ENCODE results near the gene TTLL5.

TTLL5 gene

DNA sequence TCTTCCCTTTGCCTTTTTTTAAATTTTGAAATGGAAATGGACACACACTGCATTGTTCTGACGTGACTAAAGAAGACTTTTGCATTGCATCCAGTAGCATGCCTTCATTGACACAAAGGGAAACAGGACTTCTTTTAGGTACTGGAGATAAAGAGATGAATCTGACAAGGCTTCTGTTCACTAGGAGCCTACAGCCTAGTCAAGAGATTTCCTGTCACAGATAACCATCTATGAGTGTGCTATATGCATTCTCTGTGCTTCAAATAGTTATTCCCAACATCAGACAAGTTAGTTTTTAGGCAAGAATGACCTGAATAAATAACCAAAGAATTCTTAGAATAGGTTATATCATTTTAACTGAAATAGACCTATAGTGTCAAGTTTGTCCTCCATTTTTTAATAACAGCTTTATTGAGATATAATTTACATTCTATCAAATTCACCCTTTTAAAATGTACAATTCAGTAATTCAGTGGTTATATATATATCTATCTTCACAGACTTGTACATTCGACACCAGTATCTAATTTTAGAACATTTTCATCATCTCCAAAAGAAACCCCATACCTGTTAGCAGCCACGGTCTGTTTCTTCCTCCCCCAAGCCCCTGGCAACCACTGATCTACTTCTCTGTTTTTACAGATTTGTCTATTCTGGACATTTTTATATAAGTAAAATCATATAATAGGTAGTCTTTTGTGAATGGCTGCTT, 122.7 kb downstream of the TTLL5 start:
- TF ChIP-seq TCF12 (IDR thresholded peaks at IDR 0.05; ENCODE audit: low read depth) = no peak
- no peak for TF ChIP-seq FOXM1 (IDR thresholded peaks at IDR 0.05; ENCODE audit: borderline replicate concordance, low read depth)
- no peak for TF ChIP-seq NFIC (IDR thresholded peaks at IDR 0.05)
- no peak for TF ChIP-seq EGR1 (IDR thresholded peaks at IDR 0.05)
- TF ChIP-seq ZBTB7A (IDR thresholded peaks at IDR 0.05; ENCODE audit: low read depth) = no peak
- TF ChIP-seq CREB1 (IDR thresholded peaks at IDR 0.05; ENCODE audit: low read depth) = no peak
- no peak for TF ChIP-seq TEAD4 (IDR thresholded peaks at IDR 0.05)
- TF ChIP-seq EP300 (IDR thresholded peaks at IDR 0.05; ENCODE audit: borderline replicate concordance) = no peak
- no peak for TF ChIP-seq TAF1 (IDR thresholded peaks at IDR 0.05; ENCODE audit: low read depth)
- TF ChIP-seq, protein P1, sequence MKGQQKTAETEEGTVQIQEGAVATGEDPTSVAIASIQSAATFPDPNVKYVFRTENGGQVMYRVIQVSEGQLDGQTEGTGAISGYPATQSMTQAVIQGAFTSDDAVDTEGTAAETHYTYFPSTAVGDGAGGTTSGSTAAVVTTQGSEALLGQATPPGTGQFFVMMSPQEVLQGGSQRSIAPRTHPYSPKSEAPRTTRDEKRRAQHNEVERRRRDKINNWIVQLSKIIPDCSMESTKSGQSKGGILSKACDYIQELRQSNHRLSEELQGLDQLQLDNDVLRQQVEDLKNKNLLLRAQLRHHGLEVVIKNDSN (IDR thresholded peaks at IDR 0.05) = no peak
- no peak for TF ChIP-seq YY1 (IDR thresholded peaks at IDR 0.05; ENCODE audit: low read depth)
- no peak for TF ChIP-seq RAD21 (IDR thresholded peaks at IDR 0.05; ENCODE audit: low read depth)
- TF ChIP-seq REST (IDR thresholded peaks at IDR 0.05; ENCODE audit: low read depth) = no peak
- TF ChIP-seq, protein P2, sequence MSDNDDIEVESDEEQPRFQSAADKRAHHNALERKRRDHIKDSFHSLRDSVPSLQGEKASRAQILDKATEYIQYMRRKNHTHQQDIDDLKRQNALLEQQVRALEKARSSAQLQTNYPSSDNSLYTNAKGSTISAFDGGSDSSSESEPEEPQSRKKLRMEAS (IDR thresholded peaks at IDR 0.05) = no peak
- TF ChIP-seq CEBPB (IDR thresholded peaks at IDR 0.05) = no peak

- TF ChIP-seq YY1 (IDR thresholded peaks at IDR 0.05; ENCODE audit: low read depth) = no peak
- TF ChIP-seq RAD21 (IDR thresholded peaks at IDR 0.05; ENCODE audit: low read depth) = no peak
- no peak for TF ChIP-seq FOXM1 (IDR thresholded peaks at IDR 0.05; ENCODE audit: borderline replicate concordance, low read depth)
- TF ChIP-seq CREB1 (IDR thresholded peaks at IDR 0.05; ENCODE audit: low read depth) = no peak
- TF ChIP-seq ZBTB7A (IDR thresholded peaks at IDR 0.05; ENCODE audit: low read depth) = no peak
These were observed 123.3 kb downstream of the TTLL5 start for GRCh38 chr14:75784314-75784686.

DNA sequence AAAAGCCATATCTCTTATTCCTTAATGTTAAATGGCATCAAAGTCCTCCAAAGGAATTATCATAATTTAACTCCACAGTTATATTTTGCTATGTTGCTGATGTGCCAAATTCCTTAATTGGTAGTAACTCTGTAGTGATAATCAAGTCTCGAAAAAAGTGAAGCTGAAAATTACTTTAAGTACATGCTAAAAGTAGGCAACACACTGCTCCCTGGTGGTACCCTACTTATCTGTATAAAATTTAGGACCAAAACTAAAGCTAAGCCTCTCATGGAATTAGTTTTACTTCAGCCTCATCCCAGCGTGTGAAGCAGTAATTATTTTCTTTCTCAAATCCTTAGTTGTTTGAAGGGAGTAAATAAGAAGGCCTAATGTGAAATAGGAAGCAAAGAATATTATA, 132.8 kb downstream of the TTLL5 start:
- TF ChIP-seq NFIC (IDR thresholded peaks at IDR 0.05) (no peak), EP300 (IDR thresholded peaks at IDR 0.05; ENCODE audit: borderline replicate concordance) (no peak), RAD21 (IDR thresholded peaks at IDR 0.05; ENCODE audit: low read depth) (no peak), YY1 (IDR thresholded peaks at IDR 0.05; ENCODE audit: low read depth) (no peak), EGR1 (IDR thresholded peaks at IDR 0.05) (no peak), REST (IDR thresholded peaks at IDR 0.05; ENCODE audit: low read depth) (no peak), CREB1 (IDR thresholded peaks at IDR 0.05; ENCODE audit: low read depth) (no peak), TCF12 (IDR thresholded peaks at IDR 0.05; ENCODE audit: low read depth) (no peak), FOXM1 (IDR thresholded peaks at IDR 0.05; ENCODE audit: borderline replicate concordance, low read depth) (no peak), TAF1 (IDR thresholded peaks at IDR 0.05; ENCODE audit: low read depth) (no peak), CEBPB (IDR thresholded peaks at IDR 0.05) (no peak), TEAD4 (IDR thresholded peaks at IDR 0.05) (no peak), ZBTB7A (IDR thresholded peaks at IDR 0.05; ENCODE audit: low read depth) (no peak)
- TF ChIP-seq, protein P2 (IDR thresholded peaks at IDR 0.05) = no peak
- TF ChIP-seq, protein P1 (IDR thresholded peaks at IDR 0.05) = no peak

DNA sequence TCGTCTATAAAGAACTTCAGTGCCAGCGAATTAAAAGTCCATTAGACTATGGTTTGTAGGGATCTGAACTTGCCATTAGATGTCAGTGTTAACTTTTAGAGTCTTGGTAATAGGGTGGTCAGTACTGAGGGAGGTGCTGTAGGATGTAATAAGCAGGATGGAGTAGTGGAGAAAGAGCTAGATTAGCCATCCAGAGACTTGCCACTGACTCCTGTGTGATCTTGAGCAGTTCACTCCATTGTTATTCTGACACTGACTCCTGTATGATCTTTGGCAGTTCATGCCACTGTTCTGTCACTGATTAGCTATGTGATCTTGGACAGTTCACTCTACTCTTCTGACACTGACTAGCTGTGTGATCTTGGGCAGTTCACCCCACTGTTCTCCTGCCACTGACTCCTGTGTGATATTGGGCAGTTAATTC, 133.6 kb downstream of the TTLL5 start:
- no peak for TF ChIP-seq YY1 (IDR thresholded peaks at IDR 0.05; ENCODE audit: low read depth)
- TF ChIP-seq, protein P2 (IDR thresholded peaks at IDR 0.05) = no peak
- 0 out of 2 replicates have a peak, but pooled peaks have one; percentile 24 for TF ChIP-seq RAD21 (IDR thresholded peaks at IDR 0.05; ENCODE audit: low read depth)
- TF ChIP-seq, protein P1 (IDR thresholded peaks at IDR 0.05) = no peak
- TF ChIP-seq TCF12 (IDR thresholded peaks at IDR 0.05; ENCODE audit: low read depth) = no peak

GRCh38 chr14:75800792-75801191, 139.7 kb downstream of the TTLL5 start:
- TF ChIP-seq CREB1 (IDR thresholded peaks at IDR 0.05; ENCODE audit: low read depth) (no peak), TAF1 (IDR thresholded peaks at IDR 0.05; ENCODE audit: low read depth) (no peak), TCF12 (IDR thresholded peaks at IDR 0.05; ENCODE audit: low read depth) (no peak), TEAD4 (IDR thresholded peaks at IDR 0.05) (no peak), FOXM1 (IDR thresholded peaks at IDR 0.05; ENCODE audit: borderline replicate concordance, low read depth) (no peak), NFIC (IDR thresholded peaks at IDR 0.05) (no peak)
